NCI-H510A (cell line): ENCODE measurements around the gene HMCN2.
"Not testable (repeated sequence)": the region's sequence is repeated elsewhere in the genome, so short reads cannot be mapped to it uniquely, and the experiment has no call there.

ENCODE experiments used
- DNase-seq: peaks from one replicate; lab custom pipeline; 2025; lab: John Stamatoyannopoulos, UW

Gene HMCN2

DNA sequence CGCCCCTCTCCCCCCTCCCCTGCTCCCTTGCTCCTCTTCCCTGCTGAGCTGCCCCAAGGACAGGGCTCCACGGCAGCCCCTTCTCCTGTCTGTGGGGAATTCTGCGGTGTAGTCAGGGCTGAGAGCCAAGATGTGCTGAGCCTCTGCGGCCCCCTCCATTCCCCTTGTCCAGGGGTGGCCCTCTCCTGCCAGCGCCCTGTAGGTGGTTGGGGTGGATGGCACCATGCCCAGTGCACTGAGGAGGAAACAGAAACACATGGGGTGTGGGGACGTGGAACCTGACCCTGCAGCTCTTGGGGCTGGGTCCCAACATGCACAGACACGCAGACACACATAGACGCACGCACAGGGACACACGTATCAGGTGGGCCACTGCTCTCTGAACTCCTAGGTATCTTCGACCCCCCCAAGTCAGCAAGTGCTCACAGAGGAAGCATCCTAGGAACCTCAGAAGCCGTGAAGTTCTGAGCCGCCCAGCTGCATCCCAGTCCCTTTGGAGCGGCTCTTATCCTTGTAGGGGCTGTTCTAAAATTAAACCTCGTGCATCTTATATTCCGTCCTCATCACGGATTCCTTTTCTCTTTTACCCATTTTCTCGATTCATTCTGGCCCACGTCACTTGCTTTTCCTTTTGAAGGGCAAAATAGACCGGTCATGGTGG, 64.8 kb downstream of the HMCN2 start:
- no peak for DNase-seq

DNA sequence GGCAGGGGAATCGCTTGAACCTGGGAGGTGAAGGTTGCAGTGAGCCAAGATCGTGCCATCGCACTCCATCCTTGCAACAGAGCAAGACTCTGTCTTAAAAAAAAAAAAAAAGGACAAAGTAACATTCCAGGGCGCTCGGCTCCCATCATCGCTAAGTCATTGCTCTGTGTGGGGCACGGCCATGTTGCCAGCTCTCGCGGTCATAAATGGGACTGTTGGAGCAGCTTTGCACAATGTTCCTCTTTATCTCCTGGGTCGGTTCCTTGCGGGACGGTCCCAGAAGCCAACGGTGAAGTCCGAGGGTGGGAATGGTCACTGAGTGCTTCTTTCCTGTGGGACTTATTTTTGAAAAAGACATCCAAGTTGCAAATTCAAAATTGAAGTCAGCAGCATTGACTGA, 65.5 kb downstream of the HMCN2 start:
- no peak for DNase-seq

GRCh38 chr9:130331573-130331972, 66.0 kb downstream of the HMCN2 start:
- DNase-seq, result no peak

DNA sequence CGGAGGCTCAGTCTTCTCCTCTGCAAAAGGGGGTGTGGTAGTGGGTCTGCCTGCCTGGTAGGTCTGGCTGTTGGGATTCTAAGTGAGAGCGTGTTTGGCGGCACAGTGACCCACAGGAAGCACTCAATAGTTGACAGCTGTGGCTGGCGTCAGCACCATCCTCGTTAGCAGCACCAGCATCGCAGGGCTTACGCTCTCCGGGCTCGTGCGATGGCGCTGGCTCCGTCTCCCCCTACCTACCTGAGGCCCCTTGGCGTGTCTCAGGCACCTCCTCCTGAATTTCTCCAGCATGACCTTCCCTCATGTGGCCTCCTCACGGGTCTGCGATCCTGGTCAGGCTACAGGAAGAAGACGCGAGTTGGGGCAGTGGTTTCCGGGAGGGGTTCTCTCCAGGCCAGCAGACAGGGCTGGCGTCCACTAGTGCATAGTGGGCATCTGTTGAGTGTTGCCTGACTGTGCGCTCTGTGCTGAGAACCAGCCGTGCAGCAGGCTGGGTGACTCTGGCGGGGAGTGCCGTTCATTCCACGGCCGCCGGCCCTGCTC, 66.9 kb downstream of the HMCN2 start:
- DNase-seq, result no peak

GRCh38 chr9:130333041-130333711, 67.6 kb downstream of the HMCN2 start:
- DNase-seq, result no peak

DNA sequence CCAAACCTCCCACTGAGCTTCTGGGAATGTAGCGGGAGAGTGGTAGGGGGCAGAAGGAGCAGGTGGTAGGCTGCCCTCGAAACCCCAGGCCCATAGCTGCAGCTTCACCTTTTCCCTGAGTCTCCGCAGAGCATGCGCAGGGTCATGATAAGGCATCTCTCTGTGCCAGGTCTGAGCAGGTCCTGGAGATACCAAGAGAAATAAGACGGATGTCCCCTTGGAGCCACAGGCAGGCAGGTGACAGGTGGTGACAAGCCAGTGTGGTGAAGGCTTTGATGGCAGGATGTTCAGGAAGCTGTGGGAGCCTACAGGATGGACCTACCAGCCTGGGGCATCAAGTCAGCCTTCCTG, 68.1 kb downstream of the HMCN2 start:
- DNase-seq, result no peak

- DNase-seq, result no peak
Measured at GRCh38 chr9:130334915-130335314, 69.4 kb downstream of the HMCN2 start.

GRCh38 chr9:130336027-130336610, 70.6 kb downstream of the HMCN2 start:
- no peak for DNase-seq

DNA sequence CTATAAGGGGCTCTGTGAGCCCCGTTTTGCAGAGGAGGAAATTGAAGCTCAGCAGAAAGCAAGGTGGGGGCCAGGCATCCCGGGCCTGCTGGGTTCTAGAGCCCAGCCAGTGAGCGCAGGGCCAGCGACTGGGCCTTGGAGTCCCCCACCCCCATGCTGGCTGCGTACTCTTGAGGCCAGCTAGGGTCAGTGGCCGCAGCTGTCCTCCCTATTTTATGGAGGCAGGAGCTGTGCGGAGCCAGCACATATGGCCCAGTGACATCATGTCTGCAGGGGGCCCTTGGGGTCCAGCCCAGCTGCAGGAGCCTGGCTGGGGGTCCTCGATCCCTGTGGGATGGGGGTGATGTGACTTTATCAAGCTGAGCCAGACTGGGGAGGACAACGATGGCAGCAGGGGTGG, 71.3 kb downstream of the HMCN2 start:
- DNase-seq, result no peak

DNA sequence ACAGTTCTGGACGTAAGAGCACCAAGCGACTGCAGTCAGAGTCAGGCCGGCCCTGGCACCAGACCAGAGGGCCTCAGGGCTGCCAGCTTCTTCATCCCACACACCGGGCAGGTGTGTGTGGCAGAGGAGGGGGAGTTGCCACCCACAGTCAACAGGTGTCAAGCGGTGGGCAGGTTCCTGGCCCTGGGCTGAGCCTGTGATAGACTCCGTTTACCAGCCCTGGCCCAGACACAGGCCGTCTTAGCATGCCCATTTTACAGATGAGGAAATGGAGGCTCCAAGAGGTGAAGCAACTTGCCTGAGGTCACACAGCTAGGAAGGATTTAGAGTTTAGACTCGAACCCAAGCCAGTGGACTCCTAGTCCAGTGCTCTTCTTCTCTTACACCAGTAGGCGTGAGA, 71.8 kb downstream of the HMCN2 start:
- no peak for DNase-seq

DNA sequence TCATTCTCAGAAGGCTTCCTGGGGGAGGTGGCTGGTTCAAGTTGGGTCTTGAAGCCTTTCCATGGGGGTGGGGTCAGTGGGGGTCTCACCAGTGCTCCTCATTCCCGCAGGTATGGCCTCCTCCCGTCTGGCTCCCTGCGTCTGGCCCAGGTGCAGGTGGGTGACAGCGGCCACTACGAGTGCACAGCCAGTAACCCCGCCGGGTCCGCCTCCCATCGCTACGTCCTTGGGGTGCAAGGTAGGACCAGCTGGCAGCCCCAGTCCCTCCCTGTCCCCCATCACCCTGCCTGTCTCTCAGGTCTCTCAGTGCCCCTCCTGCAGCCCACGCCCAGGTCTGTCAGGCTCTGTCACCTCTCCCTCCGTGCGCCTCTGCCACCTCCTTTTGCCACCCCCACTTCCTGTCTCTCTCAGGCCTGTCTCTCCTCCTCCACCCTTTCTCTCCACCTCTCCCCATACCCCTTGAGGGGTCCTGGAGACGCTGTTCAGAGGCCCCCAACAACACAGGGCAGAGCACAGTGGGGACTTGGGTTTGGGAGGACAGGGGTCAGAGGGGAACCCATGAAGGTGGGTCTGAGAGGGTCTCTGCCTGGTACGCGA, 72.3 kb downstream of the HMCN2 start:
- no peak for DNase-seq

DNA sequence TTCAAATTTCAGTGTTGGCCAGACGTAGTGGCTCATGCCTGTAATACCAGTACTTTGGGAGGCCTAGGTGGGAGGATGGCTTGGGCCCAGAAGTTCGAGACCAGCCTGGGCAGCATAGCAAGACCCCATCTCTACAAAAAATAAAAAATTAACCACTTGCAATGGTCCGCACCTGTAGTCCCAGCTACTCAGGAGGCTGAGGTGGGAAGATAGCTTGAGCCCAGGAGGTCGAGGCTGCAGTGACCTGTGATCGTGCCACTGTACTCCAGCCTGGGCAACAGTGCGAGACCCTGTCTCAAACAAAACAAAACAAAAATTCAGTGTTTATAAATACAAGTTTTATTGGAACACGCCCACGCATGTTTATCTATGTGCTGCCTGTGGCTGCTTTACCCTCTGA, 73.3 kb downstream of the HMCN2 start:
- DNase-seq, result not testable (repeated sequence)

- DNase-seq, result no peak
Measured at GRCh38 chr9:130339306-130339705, 73.7 kb downstream of the HMCN2 start.

DNA sequence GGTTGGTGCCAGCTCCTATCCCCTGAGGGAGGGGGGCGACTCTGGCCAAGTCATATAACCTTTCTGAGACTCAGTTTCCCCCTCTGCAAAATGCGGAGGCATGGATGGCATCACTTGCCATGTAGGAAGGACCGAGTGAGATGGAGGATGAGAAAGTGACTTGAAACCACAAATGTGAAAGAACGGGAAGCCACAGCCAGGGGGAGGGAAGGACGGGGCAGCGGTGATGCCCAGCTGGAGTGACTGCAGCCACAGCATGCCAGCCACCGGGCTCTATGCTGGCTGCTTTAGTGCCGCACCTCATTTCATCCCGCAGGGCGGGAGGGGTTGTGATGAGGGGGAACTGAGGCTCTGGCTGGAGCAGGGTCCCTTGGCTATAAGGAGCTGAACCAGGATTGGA, 74.5 kb downstream of the HMCN2 start:
- no peak for DNase-seq

- DNase-seq, result not testable (repeated sequence)
Measured at GRCh38 chr9:130340557-130340956, 75.0 kb downstream of the HMCN2 start.

DNA sequence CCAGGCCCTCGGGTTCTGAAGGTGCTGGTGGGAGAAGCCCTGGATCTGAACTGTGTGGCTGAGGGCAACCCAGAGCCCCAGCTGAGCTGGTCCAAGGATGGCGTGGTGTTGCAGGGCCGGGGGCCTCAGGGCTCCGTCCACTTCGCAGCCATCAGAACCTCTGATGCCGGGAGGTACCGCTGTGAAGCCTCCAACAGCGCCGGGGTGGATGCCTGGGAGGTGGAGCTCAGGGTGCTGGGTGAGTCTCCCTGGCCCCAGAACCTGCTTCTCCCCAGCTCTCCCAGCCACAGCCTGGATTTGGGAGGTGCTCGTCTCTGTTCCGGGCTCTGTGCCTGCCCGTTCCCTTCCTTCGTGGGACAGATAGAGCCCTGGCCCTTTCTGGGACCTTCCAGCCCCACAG, 75.6 kb downstream of the HMCN2 start:
- no peak for DNase-seq

DNA sequence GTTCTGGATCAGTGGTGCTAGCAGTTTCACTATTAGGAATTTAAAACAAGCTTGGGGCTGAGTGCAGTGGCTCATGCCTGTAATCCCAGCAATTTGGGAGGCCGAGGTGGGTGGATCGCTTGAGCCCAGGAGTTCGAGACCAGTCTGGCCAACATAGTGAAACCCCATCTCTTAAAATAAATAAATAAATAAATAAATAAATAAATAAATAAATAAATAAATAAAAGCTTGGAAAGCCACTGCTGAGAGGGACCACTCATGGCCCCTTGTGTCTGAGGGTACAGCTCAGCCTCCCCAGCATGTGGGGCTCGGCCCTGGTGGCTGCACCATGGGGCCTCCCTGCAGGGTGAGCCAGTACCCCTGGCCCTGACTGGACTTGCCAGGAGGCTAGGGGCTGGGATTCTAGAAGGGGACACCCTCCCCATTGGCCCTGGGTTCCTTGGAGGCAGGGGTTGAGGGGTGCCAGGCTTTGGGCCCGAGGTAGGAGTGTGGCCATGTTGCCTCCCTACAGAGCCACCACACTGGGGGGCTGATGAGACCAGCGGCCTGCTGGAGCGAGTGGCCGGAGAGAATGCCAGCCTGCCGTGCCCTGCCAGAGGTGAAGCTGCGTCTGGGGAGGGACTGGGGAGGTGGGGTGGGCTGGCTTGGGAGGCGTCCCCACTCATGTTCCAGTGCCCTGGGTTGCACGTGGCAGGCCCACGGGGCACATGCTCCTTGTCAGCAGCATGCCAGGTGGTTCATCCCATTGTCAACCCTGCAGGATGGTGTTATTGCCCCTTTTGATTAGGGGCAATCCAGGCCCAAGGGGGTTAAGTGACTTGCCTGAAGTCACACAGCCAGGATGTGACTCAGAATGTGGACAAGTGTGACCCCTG, 76.5 kb downstream of the HMCN2 start:
- no peak for DNase-seq

- DNase-seq, result no peak
Measured at GRCh38 chr9:130342714-130343085, 77.1 kb downstream of the HMCN2 start.

DNA sequence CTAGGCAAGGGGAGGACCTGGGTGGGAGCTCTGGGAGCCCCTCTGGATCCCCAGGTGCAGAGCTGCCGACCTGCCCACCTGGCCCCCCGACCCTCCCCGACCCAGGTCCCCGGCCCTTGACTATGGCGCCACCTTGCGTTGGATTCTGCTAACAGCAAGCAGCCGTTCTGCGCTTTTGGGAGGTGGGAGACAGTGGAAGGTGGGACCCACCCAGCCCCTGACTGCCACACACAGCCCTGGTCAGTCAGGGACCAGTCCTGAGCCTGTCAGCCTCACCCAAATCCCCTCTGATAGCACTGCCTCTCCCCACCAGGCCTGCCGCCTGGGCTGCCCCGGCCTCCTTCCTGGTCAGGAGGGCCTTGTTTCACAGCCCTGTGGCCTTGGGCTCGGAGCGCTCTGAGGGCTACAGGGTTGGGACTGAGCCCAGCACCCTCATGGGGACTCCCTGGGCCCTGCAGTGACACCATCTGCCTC, 77.9 kb downstream of the HMCN2 start:
- no peak for DNase-seq

DNA sequence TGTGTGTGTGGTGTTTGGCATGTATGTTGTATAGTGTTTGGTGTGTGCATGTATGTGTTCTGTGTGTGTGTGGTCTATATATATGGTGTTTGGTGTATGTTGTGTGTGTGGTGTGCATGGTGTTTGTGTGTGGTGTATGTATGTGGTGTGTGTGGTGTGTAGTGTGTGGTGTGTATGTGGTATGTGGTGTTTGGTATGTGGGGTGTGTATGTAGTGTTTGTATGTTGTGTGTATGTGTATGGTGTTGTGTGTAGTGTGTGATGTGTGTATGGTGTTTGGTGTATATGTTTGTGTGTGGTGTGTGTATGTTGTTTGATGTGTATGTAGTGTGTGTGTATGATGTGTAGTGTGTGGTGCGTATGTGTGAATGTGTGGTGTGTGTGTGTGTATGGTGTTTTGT, 78.8 kb downstream of the HMCN2 start:
- DNase-seq, result no peak

- no peak for DNase-seq
Measured at GRCh38 chr9:130345009-130345896, 79.7 kb downstream of the HMCN2 start.
